GM21447 (cell line): Measurements from ENCODE around the gene STAMBPL1.

Source experiments
- ATAC-seq: cut with Tn5 transposase; IDR thresholded peaks from one replicate; pipeline ENCODE4 v1.9.1; 2021; ENCODE audit not compliant: unreplicated experiment

STAMBPL1 gene

DNA sequence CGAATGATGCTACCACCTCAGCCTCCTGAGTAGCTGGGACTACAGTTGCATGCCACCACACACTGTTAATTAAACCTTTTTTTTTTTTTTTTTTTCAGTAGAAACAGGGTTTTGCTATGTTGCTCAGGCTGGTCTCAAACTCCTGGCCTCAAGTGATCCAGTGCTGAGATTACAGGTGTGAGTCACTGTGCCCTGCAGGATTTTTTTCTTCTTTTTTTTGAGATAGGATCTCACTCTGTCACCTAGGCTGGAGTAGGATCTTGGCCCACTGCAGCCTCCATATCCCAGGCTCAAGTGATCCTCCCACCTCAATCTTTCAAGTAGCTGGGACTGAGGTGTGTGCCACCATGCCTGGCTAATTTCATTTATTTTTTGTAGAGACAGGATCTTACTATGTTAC lies 66.2 kb downstream of the STAMBPL1 start:
- no peak for ATAC-seq

DNA sequence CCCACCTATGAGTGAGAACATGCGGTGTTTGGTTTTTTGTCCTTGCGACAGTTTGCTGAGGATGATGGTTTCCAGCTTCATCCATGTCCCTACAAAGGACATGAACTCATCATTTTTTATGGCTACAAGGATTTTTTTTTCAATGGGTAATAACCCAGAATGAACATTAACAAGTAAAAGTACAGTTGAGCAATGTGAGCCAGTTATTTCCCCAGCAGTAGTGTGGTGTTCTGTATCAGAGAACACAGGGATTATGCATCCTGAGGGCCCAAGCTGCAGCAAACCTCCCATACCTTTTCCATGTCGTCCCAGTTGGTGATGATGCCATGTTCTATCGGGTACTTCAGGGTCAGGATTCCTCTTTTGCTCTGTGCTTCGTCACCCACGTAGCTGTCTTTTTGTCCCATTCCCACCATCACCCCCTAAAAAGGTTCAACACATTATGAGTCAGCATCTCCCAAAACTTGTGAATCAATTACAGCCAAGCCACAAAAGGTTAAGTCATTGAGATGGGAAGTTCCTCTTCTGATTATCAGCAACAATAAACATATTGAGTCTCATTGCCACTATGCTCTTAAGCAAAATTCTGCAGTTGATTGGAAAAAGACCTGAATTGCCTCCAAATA lies 67.0 kb downstream of the STAMBPL1 start:
- no peak for ATAC-seq

DNA sequence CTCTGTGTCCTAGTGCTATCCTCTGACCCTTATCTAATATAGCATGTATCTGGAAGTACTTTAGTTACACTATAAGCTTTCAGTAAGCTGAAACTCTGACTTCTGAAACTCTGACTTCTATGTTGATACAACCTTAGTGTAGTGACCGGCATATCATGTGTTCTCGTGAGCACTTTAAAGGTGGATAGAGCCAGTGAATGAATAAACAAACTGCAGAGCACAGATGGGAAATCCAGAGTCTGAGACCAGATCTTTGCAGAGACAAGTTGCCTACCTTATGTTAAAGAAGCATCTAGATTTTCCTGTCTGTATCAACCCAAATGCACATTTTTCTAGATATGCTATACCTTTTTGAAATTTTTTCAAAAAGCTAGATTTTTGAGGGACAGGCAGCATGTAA lies 69.0 kb downstream of the STAMBPL1 start:
- no peak for ATAC-seq

DNA sequence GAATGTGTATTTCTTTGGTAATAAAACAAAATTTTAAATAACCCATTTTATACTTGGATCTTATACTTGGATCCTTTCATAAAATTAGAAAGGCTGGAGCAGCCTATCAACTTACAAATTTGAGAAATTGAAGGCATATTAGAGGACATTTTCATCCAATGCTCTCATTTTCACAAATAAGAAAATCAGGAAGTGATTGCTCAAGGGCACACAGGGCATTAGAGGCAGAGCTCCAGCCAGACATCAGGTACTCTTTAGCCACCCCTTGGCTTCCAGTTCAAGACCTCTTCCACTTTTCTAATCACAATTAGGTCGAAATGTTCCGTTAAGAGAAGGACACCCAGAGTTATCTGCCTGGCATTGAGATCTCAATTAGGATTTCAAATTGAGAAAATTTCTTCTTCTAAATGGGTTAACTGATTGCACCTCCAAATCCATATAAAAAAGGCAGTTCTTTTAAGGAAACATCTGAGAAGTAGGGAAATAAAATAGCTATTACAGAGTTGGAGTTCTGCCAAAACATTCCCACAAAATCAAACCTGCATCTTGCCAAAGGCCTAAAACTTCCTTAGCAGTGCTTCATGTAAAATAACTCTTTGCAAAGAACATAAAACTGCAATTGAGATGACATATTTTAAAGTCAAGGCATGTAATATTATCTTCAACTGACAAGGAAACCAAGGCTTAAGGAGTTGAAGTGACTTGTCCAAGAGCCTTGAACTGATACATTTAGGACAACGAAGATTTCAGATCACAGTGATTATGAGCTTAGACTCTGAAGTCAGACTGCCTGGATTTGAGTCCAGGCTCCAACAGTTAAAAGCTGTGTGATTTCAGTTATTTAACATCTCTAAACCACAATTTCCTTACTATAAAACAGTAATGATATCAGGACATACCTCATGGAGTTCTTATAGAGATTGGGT lies 70.1 kb downstream of the STAMBPL1 start:
- no peak for ATAC-seq

DNA sequence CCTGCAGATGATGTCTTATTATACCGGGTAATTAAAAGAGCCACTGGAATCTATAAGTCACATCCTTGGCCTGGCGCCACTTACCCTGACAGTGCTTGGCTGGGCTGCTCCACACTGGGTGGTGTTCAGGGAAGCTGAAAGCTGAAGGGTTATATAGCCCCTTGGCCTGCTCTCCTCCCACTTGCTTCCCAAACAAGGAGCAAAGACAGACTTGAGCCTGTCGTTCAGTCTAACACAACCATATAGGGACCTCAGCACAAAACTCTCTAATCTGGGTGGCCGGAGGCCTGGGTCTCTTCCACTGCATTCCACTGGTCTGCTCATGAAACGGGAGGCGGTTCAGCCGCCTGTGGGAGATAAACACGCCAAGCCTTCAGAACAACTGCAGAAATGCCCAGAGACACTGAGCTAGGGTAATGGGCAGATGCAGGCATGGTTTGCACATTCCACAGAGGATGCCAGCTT lies 72.6 kb downstream of the STAMBPL1 start, which contains the start of gene ACTA2:
Gene ACTA2, minus strand, starts transcription at position 127 of the 465 bp plus-strand sequence. CDS start 3,843 bp downstream, outside the sequence.
- no peak for ATAC-seq

DNA sequence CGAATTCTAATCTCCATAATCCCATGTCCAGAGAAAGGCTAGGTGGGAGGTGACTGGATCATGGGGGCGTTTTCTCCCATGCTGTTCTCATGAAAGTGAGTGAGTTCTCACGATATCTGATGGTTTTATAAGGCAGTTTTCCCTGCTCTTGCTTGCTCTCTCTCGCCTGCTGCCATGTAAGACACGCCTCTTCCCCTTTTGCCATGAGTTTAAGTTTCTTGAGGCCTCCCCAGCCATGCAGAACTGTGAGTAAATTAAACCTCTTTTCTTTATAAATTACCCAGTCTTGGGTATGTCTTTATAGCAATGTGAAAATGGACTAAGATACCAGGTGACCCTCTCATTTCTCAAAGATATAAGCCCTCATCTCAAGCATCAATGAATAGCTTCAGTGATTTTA lies 73.6 kb downstream of the STAMBPL1 start:
- ATAC-seq = no peak

DNA sequence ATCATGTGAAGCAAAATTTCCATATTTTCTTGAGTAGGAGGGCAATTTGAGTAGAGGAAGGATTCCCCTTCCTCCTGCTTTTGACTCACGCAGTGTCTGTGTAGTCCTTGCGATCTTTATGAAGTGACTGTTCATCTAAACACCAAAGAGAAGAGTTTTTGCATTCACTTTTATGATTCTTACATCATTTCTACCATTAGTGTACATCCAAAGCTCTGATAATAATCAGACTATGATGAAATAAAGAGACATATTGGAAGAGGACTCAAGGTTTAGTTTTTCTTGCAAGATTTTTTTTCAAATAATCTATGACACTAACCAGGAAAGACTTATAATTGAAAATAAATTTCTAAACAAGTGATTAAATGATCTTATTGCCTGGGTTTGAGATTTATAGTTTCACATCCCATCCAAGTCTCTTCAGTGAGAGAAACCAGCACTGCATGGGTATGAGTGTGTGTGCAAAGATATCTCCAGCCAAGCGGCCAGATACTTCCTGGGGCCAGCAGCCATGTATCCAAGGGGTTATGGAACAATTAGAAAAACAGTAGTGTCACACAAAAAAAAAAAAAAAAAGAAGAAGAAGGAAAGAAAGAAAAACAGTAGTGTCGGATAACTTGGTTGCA lies 74.5 kb downstream of the STAMBPL1 start:
- ATAC-seq = no peak

DNA sequence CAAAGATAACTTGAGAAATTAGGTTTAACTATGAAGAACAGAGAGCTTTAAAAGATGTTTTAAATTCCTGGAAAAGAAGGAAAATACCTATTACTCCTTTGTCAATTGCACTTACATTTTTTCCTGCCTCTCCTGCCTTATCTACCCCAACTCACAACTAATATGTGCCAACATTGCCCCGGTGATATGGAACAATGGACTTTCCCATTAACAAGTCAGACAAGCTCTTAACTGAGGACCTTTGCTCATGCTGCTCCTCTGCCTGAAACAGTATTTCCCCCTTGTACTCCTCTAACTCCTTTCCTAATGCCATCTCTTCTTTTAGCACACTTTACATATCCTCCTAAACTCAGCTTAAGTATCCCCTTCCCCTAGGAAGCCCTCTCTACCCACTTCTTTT lies 77.3 kb downstream of the STAMBPL1 start:
- ATAC-seq = no peak

DNA sequence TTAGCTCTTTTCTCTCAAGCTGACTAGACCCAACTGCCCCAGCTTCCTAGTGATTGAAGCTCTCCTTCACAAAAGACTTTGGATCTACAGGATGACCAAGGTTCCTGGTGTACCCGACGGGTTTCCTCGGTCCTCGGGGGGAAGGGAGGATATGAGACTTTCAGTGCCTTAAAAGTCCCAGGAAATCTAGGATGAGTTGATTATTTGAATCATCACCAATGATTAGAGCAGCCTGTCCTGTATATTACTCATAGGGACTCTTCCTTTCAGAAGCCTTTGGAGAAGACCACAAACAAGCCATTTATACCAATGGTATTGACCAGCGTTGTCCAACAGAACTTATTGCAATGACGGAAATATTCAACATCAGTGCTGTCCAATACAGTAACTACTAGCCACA lies 78.7 kb downstream of the STAMBPL1 start:
- ATAC-seq = no peak

DNA sequence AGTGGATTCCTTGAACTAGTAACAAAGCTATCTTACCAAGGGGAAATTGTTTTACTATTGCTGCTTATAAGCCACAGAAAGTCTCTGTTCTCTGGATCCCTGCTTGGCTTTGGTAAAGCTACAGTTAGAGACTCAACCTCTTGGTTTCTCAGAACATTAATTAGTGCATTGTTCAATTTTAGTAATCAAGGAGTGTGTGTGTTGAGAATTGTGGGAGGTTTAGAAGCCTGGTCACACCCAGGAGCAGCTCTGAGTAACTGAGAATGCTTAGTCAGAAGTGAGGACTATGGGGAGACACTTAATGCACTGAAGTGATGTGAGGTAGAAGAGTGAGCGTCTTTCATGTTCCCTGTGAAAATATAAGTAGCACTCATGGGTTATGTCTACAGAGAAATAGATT lies 80.8 kb downstream of the STAMBPL1 start:
- ATAC-seq = no peak

DNA sequence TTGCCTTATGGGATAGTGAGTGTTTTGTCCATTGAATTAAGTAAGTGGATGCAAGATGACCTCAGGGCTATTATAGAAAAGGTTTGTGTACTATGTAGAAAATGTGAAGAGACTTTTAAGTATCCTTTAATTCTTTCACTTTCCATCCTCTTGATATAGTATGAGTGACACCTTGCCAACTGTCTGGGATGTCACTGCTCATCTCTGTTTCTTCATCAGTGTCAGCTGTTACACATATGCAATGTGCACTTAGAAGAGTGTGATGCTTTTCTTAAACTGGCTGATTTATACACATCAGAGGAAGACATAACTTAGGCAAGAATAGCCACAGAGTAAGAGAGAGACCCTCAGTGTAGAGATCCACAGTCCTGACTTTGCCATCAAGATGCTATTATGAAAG lies 81.2 kb downstream of the STAMBPL1 start:
- ATAC-seq = no peak

DNA sequence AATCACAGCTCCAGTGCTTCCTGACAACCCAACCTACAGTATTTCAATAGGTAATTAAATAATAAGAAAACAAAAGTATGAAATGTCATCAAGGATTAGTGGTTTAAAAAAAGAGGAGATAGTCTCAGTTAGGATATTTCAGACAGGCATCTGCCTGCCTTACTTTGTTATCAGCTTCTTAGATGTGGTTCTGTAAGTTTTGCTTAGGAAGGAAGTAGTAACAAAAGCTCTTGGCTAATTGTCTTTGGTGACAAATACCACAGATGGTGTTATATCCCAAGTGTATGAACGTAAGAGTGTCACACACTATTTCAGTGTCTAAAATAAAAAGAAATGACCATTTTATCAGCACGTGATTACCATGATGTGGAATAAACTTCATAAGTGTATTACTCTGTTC lies 82.3 kb downstream of the STAMBPL1 start:
- ATAC-seq = no peak

DNA sequence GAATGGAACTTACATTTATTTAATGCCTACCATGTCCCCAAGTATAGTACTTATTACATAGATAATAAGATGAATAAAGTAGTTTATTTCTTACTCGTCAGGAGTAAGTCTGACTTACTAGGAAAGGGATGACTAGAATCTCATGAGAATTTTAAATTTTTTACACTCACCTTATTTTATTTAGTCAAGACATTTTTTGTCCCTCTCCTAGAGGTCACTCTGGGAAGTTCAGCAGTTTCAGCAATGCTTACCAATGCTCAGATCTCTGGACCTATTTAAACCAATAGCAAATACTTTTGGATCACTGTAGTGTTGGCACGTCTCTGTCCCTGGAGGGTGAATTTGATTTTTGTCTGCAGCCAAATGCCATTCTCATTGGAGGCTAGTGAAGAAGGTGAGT lies 83.3 kb downstream of the STAMBPL1 start:
- ATAC-seq = no peak

DNA sequence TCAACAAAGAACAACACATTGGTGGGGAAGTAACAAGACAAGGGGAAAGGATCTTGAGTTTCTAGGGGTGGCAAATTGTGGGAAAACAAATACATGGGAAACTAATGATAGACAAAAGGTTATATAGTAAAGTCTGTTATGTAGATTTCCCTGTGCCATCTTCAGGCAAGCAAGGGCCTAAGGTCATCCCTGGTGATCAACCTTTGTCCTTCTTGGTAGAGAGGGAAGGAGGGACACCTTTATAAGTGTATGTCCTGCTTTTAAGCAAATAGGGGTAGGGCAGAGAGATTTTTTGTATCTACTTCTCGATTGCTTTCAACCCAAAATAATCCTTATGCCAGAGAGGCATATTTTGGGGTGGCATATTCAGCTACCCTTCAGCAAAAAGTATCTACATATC lies 84.3 kb downstream of the STAMBPL1 start:
- no peak for ATAC-seq

DNA sequence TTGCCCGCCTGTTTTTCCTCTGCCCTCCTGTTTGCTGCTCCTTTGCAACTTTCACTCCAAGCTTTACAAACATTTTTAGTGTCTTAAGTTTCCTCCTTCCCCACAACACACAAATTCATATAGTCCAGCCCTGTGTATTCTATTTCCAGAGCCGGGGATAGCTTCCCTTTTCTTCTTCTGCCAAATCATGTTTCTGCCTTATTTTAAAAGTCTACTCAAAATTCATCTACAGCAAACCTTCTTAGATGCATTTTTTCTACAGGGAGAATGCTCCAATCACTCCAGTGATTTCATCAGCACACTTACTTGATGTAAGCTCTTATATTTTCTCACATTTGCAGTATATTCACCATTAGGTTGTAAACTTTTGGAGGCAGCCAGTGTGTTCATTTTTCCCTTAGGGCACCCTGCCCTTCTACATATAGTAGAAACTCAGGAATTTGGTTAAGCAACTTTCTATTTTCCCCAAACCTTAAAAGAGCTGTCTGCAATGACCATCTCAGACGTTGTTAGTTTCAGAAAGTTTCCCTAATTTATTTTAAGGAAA lies 84.9 kb downstream of the STAMBPL1 start:
- no peak for ATAC-seq

DNA sequence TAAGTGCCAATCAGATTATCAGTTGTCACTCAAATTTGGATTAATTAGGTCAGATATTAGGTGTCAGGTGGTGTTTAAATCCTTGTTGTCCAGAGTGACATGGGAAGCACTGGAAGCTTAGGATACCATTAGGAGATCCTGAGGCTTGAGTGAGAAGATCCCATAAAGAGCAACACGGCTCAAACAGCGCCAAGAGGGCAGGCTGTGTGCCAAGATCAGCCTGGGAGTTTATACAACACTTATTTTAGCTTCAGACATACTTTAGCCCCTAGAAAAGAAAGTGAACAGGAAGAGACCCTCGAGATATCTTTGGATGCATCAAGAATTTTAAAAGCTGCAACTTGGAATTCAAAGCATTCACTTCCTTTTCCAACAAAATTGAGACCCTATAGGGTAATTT lies 86.8 kb downstream of the STAMBPL1 start:
- no peak for ATAC-seq

DNA sequence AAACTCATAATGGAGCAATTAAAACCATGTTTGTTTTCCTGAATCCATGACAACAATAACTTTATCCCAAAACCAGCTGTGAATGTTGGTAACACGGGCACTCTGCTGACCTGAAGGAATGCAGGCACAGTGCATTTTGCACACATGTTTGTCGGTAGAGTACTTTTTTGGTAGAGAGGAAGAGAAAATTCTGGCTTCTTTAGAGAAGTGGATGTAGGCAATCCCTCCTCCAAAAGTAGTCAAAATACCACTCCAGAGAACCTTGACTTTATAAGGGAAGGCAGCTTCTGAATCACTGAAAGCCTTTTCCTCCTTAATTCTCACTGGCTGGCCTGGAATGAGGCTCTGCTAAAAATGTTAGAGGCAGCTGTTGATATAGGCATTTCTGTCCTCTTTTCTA lies 88.3 kb downstream of the STAMBPL1 start:
- ATAC-seq = no peak

DNA sequence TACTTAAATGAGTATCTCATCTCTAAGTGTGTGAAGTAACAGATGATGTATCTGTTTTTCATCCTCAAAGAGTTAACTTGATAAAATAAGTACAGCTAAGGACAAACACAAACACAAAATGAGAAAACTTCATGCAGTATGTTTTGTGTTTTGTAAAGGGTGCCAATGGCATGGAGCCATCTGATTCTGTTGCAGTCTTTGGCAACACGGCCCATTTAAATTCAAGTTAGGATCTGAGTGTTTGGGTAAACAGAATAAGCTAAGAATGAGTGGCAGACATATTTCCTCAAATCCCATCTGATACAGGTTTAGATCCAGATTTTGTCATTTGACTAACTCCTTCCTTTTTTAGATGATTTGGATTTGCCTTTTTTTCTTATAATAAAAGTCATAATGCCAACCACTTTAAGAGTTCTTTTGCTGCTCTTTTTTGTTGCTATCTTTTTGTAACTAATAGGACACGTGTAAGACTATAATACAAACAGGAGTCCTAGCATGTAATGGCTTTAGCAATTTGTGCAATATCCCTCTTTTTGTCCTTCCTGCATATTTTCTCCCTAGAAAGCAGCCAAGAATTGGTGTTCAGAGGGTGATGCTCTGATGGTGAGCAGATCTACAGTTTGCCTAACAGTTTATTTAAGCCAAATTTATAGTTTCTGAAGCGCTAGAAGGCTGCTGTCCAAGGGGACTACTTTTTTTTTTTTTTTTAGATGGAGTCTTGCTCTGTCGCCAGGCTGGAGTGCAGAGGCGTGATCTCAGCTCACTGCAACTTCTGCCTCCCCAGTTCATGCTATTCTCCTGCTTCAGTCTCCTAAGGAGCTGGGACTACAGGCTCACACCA lies 91.4 kb downstream of the STAMBPL1 start:
- no peak for ATAC-seq
